Endometrium (tissue), 2 donors: ENCODE data around the gene PRDX6.
"Not testable (repeated sequence)": the region's sequence is repeated elsewhere in the genome, so short reads cannot be mapped to it uniquely, and the experiment has no call there.

ENCODE experiments used
- FAIRE-seq: peaks from 2 replicates; lab custom pipeline; 2012; peaks lifted over from hg19 to GRCh38; lab: Jason Lieb, UNC
- donor health status: control.
- donor health status: control.

The PRDX6 gene

GRCh38 chr1:173469656-173470055, 7.5 kb upstream of the PRDX6 start:
- FAIRE-seq = no peak

DNA sequence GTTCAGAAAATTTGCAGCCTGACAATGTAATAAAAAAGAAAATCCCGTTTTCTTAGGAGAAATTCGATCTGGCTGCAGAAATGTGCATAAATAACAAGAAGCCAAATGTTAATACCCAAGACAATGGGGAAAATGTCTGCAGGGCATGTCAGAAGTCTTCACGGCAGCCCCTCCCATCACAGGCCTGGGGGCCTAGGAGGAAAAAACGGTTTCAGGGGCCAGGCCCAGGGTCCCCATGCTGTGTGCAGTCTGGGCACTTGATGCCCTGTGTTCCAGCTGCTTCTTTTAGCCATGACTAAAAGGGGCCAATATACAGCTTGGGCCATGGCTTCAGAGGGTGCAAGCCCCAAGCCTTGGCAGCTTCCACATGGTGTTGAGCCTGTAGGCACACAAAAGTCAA, 6.5 kb upstream of the PRDX6 start:
- FAIRE-seq = no peak

DNA sequence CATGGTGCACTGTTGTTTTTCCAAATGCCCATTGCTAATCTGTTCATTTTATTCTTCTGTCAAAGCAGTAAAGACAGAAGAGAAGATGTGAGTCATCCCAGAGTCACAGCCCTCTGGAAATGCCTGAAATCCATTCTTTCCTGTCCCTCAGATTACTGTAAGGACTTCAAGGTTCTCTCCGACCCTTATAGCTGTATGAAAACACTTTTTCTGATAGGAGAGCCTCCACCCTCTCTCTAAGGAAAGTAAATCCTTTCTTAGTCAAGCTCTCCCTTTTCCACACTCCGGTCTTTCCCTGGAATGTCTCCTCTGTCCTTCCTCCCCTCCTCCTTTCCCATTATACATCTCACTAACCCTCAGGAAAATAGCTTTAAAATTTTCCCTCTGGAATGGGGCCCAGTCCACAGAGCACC, 3.5 kb upstream of the PRDX6 start:
- FAIRE-seq = no peak

GRCh38 chr1:173474097-173474779, 2.9 kb upstream of the PRDX6 start:
- no peak for FAIRE-seq

DNA sequence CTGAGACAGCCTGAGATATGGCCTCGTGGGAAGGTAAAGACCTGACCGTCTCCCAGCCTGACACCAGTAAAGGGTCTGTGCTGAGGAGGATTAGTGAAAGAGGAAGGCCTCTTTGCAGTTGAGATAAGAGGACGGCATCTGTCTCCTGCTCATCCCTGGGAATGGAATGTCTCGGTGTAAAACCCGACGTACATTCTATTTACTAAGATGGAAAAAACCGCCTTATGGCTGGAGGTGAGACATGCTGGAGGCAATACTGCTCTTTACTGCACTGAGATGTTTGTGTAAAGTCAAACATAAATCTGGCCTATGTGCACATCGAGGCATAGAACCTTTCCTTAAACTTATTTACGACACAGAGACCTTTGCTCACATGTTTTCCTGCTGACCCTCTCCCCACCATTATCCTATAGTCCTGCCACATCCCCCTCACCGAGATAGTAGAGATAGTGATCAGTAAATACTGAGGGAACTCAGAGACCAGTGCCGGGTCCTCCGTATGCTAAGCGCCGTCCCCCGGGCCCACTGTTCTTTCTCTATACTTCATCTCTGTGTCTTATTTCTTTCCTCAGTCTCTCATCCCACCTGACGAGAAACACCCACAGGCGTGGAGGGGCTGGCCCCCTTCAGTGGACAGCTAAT, 2.2 kb upstream of the PRDX6 start:
- not testable (repeated sequence) for FAIRE-seq

DNA sequence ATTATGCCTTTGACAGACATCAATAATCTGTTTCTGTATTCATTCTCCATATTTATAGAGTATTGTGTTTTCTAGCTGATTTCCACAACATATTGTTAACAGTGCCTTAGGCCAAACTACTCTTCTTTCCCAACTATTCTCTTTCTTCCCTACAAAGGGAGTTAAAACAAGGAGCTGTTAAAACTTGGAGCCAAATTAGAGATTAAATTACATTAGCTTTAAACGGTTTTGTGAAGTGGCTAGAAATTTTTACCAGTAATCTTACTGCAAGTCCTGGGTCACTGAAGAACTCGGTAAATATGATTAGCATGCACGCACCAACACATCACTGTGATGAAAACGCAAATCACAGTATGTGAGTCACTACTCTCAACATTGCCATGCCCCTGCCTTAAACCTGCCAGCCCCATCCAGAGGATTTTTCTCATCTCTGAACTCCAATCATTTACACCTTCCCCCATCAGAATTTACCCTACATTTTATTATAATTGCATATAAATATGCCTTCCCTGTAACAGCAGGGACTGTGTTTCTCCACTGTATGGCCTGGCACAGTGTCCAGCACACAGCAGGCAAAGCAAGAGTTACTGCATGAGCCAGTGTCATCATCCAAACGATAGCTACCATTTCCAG, 1.5 kb upstream of the PRDX6 start:
- no peak for FAIRE-seq

DNA sequence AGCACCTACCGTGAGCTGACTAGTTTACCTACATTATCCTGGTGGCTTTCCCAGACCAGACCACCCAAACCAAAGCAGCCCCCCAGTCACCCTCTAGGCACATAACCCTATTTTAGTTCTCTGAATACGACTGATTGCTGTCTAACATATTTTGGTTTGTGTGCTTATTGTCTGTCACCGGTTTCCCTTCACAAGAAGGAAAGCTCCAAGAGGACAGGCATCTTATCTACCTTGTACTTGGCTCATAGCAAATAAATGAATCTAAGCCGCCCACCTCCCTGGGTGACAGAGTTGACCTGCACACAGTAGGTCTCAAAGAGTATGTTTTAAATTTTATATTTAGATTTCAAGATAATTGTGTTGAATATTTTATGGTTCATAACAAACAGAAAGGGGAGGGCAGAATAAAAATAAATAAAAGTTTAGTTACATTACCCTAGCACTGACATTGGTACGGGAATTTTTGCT, 904 bp upstream of the PRDX6 start:
- FAIRE-seq = no peak

- no peak for FAIRE-seq
Observed at GRCh38 chr1:173476665-173477285, 360 bp upstream of the PRDX6 start.

GRCh38 chr1:173478094-173478674, 1.0 kb downstream of the PRDX6 start:
- FAIRE-seq = no peak

GRCh38 chr1:173479649-173480048, 2.5 kb downstream of the PRDX6 start:
- FAIRE-seq = no peak

GRCh38 chr1:173481195-173481772, 4.1 kb downstream of the PRDX6 start:
- no peak for FAIRE-seq

GRCh38 chr1:173482683-173483082, 5.5 kb downstream of the PRDX6 start:
- FAIRE-seq = no peak

- FAIRE-seq = no peak
Observed at GRCh38 chr1:173484276-173484675, 7.1 kb downstream of the PRDX6 start.

DNA sequence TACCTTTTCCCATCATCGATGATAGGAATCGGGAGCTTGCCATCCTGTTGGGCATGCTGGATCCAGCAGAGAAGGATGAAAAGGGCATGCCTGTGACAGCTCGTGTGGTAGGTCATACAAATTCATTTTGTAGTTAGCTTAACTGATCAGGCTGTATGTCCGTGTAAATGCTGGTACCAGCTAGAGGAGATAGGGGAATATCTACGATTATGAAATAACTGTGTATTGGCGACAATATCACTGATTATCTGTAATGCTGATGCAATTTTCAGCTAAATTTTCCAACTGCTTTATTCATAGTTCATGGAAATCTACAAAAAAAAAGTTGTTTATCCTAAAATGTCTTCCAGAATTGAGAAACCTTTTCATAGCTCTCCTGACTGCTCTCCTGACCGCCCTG, 8.3 kb downstream of the PRDX6 start:
- no peak for FAIRE-seq

DNA sequence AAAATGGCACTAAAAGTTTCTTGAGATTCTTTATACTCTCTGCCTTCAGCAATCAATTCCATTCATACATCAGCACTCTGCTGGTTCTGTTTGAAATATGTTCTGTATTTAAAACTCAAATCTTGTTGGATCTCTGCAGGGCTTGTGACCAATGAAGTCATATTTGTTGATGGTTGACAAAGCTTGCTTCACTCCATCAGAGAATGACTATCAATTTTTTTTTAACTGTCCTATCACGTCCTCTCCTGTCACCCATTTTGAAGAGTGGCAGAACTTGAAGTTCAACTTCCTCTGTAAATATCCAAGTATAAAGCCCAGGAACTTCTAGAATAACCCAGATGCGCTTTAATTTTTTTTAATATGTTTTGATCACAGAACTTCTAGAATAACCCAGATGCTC, 10.9 kb downstream of the PRDX6 start:
- no peak for FAIRE-seq

DNA sequence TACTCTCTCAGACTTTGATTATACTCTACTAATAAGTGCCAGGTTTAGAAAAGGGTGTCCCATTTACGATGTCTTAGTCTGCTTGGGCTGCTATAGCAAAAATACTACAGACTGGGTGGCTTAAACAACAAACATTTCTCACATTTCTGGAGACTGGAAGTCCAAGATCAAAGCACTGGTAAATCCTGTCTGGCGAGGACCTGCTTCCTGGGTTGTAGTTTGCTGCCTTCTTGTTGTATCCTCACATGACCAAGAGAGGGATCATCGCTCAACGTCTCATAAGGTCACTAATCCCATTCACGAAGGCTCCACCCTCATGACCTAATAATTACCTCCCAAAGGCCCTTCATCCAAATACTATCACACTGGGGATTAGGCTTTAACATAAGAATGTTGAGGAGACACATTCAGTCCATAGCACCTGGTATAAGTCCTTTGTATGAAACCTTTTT, 12.0 kb downstream of the PRDX6 start:
- no peak for FAIRE-seq

- FAIRE-seq = no peak
Observed at GRCh38 chr1:173489929-173490328, 12.8 kb downstream of the PRDX6 start.

- no peak for FAIRE-seq
Observed at GRCh38 chr1:173491508-173491907, 14.4 kb downstream of the PRDX6 start.

GRCh38 chr1:173493125-173493524, 16.0 kb downstream of the PRDX6 start:
- FAIRE-seq = not testable (repeated sequence)

GRCh38 chr1:173495609-173496267, 18.6 kb downstream of the PRDX6 start:
- no peak for FAIRE-seq

DNA sequence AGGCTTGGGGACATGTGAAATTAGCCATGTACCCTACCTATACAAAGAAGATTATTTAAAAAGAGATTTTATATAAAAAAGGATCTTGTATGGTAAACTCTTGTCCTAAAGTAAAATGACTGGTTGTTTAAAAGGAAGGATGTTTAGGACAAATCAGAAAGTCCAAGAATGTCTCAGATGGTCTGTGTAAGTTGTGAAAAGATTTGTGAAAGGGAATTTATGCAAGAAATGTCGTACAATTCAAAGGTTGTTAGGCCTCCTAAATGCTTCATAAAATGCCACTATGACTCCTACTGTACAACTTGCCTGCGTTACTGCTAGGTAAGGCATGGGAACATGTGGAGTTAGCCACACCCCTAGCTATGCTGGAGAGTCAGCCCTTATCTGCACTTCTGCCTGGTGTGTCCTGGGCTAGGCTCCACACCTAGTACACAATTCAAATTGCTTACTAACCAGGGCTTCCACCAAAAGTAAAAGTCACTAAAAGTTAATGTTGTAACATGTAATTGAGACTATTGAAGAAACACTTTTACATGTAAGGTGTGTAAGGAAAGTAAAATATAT, 19.7 kb downstream of the PRDX6 start:
- no peak for FAIRE-seq
